ENCODE results near the gene NCAM2. TPM values are rescaled to one million over a fixed set of nuclear protein-coding genes. Genes with fewer than 3 reads are reported as not detected.

Gene NCAM2
- total and polyA plus RNA-seq, 9 donors, result 0.35 to 6.8 (median 1.2) TPM

DNA sequence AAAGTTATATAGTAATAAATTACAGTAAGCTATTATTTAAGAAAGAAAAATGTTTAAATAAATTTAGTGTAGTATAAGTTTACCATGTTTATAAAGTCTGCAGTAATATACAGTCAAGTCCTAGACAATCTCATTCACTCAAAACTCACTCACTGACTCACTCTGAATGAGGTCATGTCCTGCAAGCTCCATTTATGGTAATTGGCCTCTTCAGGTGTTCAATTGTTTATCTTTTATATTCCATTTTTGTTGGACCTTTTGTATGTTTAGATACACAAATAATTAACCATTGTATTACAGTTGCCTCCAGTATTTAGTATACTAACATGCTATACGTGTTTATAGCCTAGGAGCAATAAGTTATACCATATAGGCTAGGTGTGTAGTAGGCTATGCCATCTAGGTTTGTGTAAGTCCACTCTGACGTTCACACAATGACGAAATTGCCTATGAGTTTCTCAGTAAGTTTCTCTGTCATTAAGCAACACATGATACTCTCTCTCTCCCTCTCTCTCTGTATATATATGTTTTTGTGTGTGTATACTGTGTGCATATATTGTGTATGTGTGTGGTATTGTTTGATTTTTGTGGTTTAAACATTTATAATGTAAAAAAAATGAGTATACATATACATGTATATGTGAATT is 161.2 kb downstream of the NCAM2 start:
- Histone ChIP-seq H3K27me3 (no peaks in the 10 kb centered on the region), H3K4me3 (no peak overlapping the region), H3K9me3 (no peaks in the 10 kb centered on the region), H3K36me3 (no peaks in the 10 kb centered on the region), H3K4me1 (ENCODE audit: insufficient read depth) (no peaks in the 10 kb centered on the region), H3K27ac (no peak overlapping the region)
- intact Hi-C loops (cut with DNase I), result no loop called here
- WGBS, 3 donors, result 84 to 89% (median 86%) methylated on average over 3 of the region's 3 CpGs
- DNase-seq, result no peak
- TF ChIP-seq EP300 (IDR thresholded peaks at IDR 0.05) (no peak), POLR2A (IDR thresholded peaks at IDR 0.05) (no peak)
- TF ChIP-seq, protein P1, sequence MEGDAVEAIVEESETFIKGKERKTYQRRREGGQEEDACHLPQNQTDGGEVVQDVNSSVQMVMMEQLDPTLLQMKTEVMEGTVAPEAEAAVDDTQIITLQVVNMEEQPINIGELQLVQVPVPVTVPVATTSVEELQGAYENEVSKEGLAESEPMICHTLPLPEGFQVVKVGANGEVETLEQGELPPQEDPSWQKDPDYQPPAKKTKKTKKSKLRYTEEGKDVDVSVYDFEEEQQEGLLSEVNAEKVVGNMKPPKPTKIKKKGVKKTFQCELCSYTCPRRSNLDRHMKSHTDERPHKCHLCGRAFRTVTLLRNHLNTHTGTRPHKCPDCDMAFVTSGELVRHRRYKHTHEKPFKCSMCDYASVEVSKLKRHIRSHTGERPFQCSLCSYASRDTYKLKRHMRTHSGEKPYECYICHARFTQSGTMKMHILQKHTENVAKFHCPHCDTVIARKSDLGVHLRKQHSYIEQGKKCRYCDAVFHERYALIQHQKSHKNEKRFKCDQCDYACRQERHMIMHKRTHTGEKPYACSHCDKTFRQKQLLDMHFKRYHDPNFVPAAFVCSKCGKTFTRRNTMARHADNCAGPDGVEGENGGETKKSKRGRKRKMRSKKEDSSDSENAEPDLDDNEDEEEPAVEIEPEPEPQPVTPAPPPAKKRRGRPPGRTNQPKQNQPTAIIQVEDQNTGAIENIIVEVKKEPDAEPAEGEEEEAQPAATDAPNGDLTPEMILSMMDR (IDR thresholded peaks at IDR 0.05), result no peak

DNA sequence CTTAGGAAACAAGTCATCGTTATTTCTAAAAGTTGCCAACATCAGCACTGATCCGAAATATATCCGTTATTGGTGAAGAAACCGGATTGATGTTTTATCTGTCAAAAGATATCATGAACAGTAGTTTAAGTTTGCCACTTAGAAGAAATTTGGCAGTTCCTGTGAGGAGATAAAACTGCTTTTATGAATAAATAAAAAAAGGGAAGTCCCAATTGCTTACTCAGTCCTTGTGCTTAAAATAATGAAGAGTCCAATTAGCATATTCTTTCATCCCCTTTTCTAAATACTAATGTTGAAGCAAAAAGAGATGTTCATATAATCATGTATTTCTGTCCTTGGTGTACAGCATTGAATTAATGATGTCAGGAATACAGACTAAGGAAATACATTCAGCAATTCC is 164.6 kb downstream of the NCAM2 start:
- intact Hi-C loops (cut with DNase I), result no loop called here
- no peaks in the 10 kb centered on the region for H3K4me1 ChIP-seq (ENCODE audit: insufficient read depth)
- H3K4me3 ChIP-seq, result no peak overlapping the region
- no peaks in the 10 kb centered on the region for H3K9me3 ChIP-seq
- H3K36me3 ChIP-seq, result no peaks in the 10 kb centered on the region
- TF ChIP-seq, protein P1 (IDR thresholded peaks at IDR 0.05), result no peak
- TF ChIP-seq EP300 (IDR thresholded peaks at IDR 0.05), result no peak
- TF ChIP-seq POLR2A (IDR thresholded peaks at IDR 0.05), result no peak
- no peak overlapping the region for H3K27ac ChIP-seq
- no peaks in the 10 kb centered on the region for H3K27me3 ChIP-seq
- WGBS, 3 donors, result 69 to 74% (median 70%) methylated on average over 4 of the region's 4 CpGs
- DNase-seq, result no peak

DNA sequence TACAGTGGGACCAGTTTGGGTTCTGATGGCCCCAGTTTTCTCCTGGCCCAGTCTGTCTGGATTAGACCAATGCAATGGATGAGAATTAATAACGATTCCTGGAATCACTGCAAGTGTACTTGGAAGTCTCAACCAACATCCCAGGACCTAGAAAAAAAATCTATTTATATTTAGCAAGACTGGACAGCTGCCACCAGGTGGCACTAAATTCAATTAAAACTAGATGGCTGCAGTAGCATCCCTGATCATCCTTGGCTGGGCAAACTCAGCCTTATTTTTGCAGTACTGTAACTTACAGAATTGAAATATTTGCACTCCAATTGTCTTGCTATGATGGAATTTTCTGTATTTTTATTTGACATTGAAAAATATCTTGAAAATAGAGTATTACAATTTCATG is 165.7 kb downstream of the NCAM2 start:
- Histone ChIP-seq H3K4me1 (ENCODE audit: insufficient read depth) (no peaks in the 10 kb centered on the region), H3K27me3 (no peaks in the 10 kb centered on the region), H3K36me3 (no peaks in the 10 kb centered on the region), H3K27ac (no peak overlapping the region), H3K4me3 (no peak overlapping the region), H3K9me3 (no peaks in the 10 kb centered on the region)
- intact Hi-C loops (cut with DNase I), result no loop called here
- peak in 2 of 5 donors; percentile 14 to 19 for DNase-seq
- 18 to 26% (median 25%) methylated on average over 1 of the region's 1 CpG for WGBS, 3 donors
- TF ChIP-seq POLR2A (IDR thresholded peaks at IDR 0.05) (no peak), EP300 (IDR thresholded peaks at IDR 0.05) (no peak)
- TF ChIP-seq, protein P1 (IDR thresholded peaks at IDR 0.05), result peak in 1 of 3 donors; percentile 14

DNA sequence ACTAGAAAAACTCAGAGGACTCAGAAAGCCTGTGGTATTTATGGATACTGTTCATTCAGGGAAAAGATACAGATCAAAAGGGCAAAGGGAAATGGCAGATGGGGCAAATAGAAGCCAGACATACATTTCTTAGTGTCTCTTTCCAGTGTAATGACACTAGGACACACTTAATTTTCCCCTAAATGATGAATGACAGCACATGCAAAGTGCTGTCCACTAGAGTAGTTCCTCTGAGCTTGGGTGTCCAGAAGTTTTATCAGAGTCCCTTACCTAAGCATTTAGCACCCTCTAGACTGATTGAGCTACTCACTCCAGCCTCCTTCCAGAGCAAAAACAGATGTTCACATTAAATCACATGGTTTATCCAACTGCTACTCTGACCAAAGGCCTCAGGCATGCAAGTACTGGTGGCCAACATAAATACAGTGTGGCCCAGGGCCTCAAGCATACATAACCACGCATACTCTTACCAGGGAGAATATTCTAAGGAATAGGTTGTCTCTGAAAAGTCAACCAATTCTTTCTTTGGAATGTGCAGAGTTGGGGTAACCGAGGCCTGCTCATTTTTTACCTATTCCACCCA is 166.9 kb downstream of the NCAM2 start:
- 48 to 53% (median 49%) methylated on average over 2 of the region's 2 CpGs for WGBS, 3 donors
- Histone ChIP-seq H3K27me3 (no peaks in the 10 kb centered on the region), H3K9me3 (no peaks in the 10 kb centered on the region), H3K36me3 (no peaks in the 10 kb centered on the region), H3K4me1 (ENCODE audit: insufficient read depth) (no peaks in the 10 kb centered on the region), H3K27ac (no peak overlapping the region), H3K4me3 (no peak overlapping the region)
- intact Hi-C loops (cut with DNase I), result no loop called here
- no peak for DNase-seq
- TF ChIP-seq, protein P1 (IDR thresholded peaks at IDR 0.05), result no peak
- TF ChIP-seq EP300 (IDR thresholded peaks at IDR 0.05) (no peak), POLR2A (IDR thresholded peaks at IDR 0.05) (no peak)

Data from ovary (tissue), 9 donors.